Measurements from ENCODE around the gene OTOP3.

GRCh38 chr17:74888469-74888868 is 47.2 kb upstream of the OTOP3 start:
- TF ChIP-seq CTCF (conservative IDR thresholded peaks at IDR 0.05; ENCODE audit: low read depth, low read length) (no peak), EZH2phosphoT487 (IDR thresholded peaks at IDR 0.05; ENCODE audit: borderline replicate concordance, low read length) (no peak), EZH2 (IDR thresholded peaks at IDR 0.05; ENCODE audit: low read length, unreplicated experiment) (no peak)

Data from PC-3 (cell line).